ENCODE data around the gene OTC. TPM values are rescaled to one million over a fixed set of nuclear protein-coding genes. Genes with fewer than 3 reads are reported as not detected.

OTC gene
- total RNA-seq, 1 experiment from 2014 or later: not detected

DNA sequence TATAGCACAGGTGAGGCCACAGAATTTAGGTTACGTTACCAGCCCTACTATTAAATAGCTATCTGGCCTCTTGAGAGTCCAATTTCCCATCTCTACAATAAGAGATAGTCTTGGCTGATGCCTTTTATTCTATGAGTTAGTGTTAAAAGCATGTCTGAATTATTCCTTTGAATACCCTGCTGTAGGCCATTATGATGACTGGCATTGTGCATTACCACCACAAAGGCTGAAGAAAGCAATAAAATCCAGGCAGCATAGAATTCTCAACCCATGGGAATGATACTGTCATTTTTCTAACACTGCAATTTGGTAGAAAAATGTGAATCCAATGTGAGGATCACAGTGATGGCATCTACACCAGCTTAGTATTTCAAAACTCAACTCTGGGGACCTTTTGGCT lies 51.4 kb downstream of the OTC start:
- H3K36me3 ChIP-seq (ENCODE audit: control insufficient read depth in 1 of 2, insufficient read depth in 2 of 2, low read length in 2 of 2): no peaks in the 10 kb centered on the region
- POLR2A ChIA-PET: no interaction called here
- intact Hi-C loops (cut with micrococcal nuclease): no loop called here
- H3K9ac ChIP-seq (ENCODE audit: low read length): no peak overlapping the region
- RAD21 ChIA-PET (ENCODE audit: low non-redundant PET in 1 of 2, low total read pairs in 2 of 2, uncharacterized antibody in 2 of 2, unreplicated experiment in 2 of 2): no interaction called here
- ATAC-seq (no peak), DNase-seq (ENCODE audit: low read depth, low spot score) (no peak)
- H3K9me3 ChIP-seq (ENCODE audit: control insufficient read depth in 1 of 2, insufficient read depth in 1 of 2, low read depth in 1 of 2, low read length in 2 of 2): no peaks in the 10 kb centered on the region
- CTCF ChIA-PET: no interaction called here
- H4K20me1 ChIP-seq (ENCODE audit: insufficient read depth): no peaks in the 10 kb centered on the region
- 0 out of 2 replicates have a peak, but pooled peaks cover 11% of the 10 kb centered on the region for H3K27me3 ChIP-seq (ENCODE audit: insufficient read depth, low read length)
- no peak overlapping the region for H3K27ac ChIP-seq (ENCODE audit: low read depth, low read length)
- H3K79me2 ChIP-seq (ENCODE audit: insufficient read depth, low read length): no peaks in the 10 kb centered on the region
- H3K4me1 ChIP-seq (ENCODE audit: control insufficient read depth in 1 of 2, insufficient read depth in 2 of 2, low read length in 2 of 2): no peaks in the 10 kb centered on the region
- no peak overlapping the region for H3K4me3 ChIP-seq (replicated peaks in 1 of 2; ENCODE audit: low read depth in 1 of 2, low read length in 2 of 2)
- no peak overlapping the region for H3K4me2 ChIP-seq (ENCODE audit: low read length)
- H3K9me2 ChIP-seq (ENCODE audit: insufficient read depth): no peaks in the 10 kb centered on the region
- BruUV-seq (replicated peaks): no TSS peak
- H2AFZ ChIP-seq (ENCODE audit: low read depth, low read length, poor library complexity, severe bottlenecking): no peak overlapping the region
- TF ChIP-seq CEBPB (IDR thresholded peaks at IDR 0.05; ENCODE audit: low read depth): no peak
- no peak for TF ChIP-seq POLR2AphosphoS5 (IDR thresholded peaks at IDR 0.05; ENCODE audit: low read depth, low read length)
- no peak for TF ChIP-seq EZH2phosphoT487 (IDR thresholded peaks at IDR 0.05; ENCODE audit: borderline replicate concordance)
- no peak for TF ChIP-seq YY1 (IDR thresholded peaks at IDR 0.05; ENCODE audit: extremely low read depth, insufficient replicate concordance, low read depth, low read length)
- TF ChIP-seq TCF7L2 (IDR thresholded peaks at IDR 0.05; ENCODE audit: borderline replicate concordance, extremely low read depth, insufficient read depth, insufficient read length): no peak
- no peak for TF ChIP-seq EGR1 (IDR thresholded peaks at IDR 0.05; ENCODE audit: low read depth)
- TF ChIP-seq ZNF274 (IDR thresholded peaks at IDR 0.05; ENCODE audit: low read depth, low read length): no peak
- no peak for TF ChIP-seq ELF1 (IDR thresholded peaks at IDR 0.05; ENCODE audit: borderline replicate concordance, low read depth)
- TF ChIP-seq RAD21 (IDR thresholded peaks at IDR 0.05; ENCODE audit: low read depth): no peak
- TF ChIP-seq SIN3A (IDR thresholded peaks at IDR 0.05; ENCODE audit: low read depth): no peak
- TF ChIP-seq POLR2A (IDR thresholded peaks at IDR 0.05; ENCODE audit: borderline replicate concordance, extremely low read depth, insufficient read depth, insufficient read length): no peak
- no peak for TF ChIP-seq CBX3 (IDR thresholded peaks at IDR 0.05; ENCODE audit: low read depth)
- no peak for TF ChIP-seq JUND (IDR thresholded peaks at IDR 0.05)
- TF ChIP-seq REST (IDR thresholded peaks at IDR 0.05; ENCODE audit: low read depth): no peak
- TF ChIP-seq EZH2 (IDR thresholded peaks at IDR 0.05): no peak

Data from HCT116 (cell line).